HG02759 (cell line): Measurements from ENCODE around the gene GPR4.
A peak's percentile ranks its signal among the peaks of the same experiment; 100 is the strongest.
"Not testable (repeated sequence)": the region's sequence is repeated elsewhere in the genome, so short reads cannot be mapped to it uniquely, and the experiment has no call there.

ENCODE experiments used
- ATAC-seq: cut with Tn5 transposase; IDR thresholded peaks from one replicate; pipeline ENCODE4 v1.9.1; 2021; ENCODE audit warnings: mild to moderate bottlenecking, moderate library complexity; ENCODE audit not compliant: unreplicated experiment

Gene GPR4

GRCh38 chr19:45601524-45602374 lies at the start of gene GPR4:
GPR4 (minus strand) TSS chr19:45602212; CDS start chr19:45591866, 10,346 bp downstream.
- no peak for ATAC-seq

- no peak for ATAC-seq
Observed at GRCh38 chr19:45650722-45651121, 48.7 kb upstream of the GPR4 start.

GRCh38 chr19:45646345-45646698 lies 44.3 kb upstream of the GPR4 start:
- no peak for ATAC-seq

- peak; percentile 41 for ATAC-seq
Observed at GRCh38 chr19:45645631-45646344, 43.8 kb upstream of the GPR4 start.

GRCh38 chr19:45645068-45645630 lies 43.1 kb upstream of the GPR4 start:
- no peak for ATAC-seq

- ATAC-seq: no peak
Observed at GRCh38 chr19:45643927-45644771, 42.1 kb upstream of the GPR4 start.

GRCh38 chr19:45643024-45643926 lies 41.3 kb upstream of the GPR4 start:
- peak; percentile 23 for ATAC-seq

- ATAC-seq: peak; percentile 43
Observed at GRCh38 chr19:45641274-45642105, 39.5 kb upstream of the GPR4 start.

- no peak for ATAC-seq
Observed at GRCh38 chr19:45640849-45641273, 38.8 kb upstream of the GPR4 start.

GRCh38 chr19:45638930-45639729 lies 37.1 kb upstream of the GPR4 start, which contains the start of gene EML2:
EML2 (minus strand) TSS chr19:45639397; CDS start chr19:45639376, 21 bp downstream.
- no peak for ATAC-seq

- ATAC-seq: no peak
Observed at GRCh38 chr19:45637890-45638667, 36.1 kb upstream of the GPR4 start.

GRCh38 chr19:45636902-45637301 lies 34.9 kb upstream of the GPR4 start:
- no peak for ATAC-seq

- ATAC-seq: no peak
Observed at GRCh38 chr19:45636275-45636674, 34.3 kb upstream of the GPR4 start.

GRCh38 chr19:45632468-45633196 lies 30.6 kb upstream of the GPR4 start:
- no peak for ATAC-seq

- no peak for ATAC-seq
Observed at GRCh38 chr19:45630463-45630862, 28.5 kb upstream of the GPR4 start.

- no peak for ATAC-seq
Observed at GRCh38 chr19:45629704-45630103, 27.7 kb upstream of the GPR4 start.

GRCh38 chr19:45628219-45628618 lies 26.2 kb upstream of the GPR4 start:
- ATAC-seq: not testable (repeated sequence)
